Measurements from ENCODE around the gene THTPA.
"Not testable (repeated sequence)": the region's sequence is repeated elsewhere in the genome, so short reads cannot be mapped to it uniquely, and the experiment has no call there.

The THTPA gene

DNA sequence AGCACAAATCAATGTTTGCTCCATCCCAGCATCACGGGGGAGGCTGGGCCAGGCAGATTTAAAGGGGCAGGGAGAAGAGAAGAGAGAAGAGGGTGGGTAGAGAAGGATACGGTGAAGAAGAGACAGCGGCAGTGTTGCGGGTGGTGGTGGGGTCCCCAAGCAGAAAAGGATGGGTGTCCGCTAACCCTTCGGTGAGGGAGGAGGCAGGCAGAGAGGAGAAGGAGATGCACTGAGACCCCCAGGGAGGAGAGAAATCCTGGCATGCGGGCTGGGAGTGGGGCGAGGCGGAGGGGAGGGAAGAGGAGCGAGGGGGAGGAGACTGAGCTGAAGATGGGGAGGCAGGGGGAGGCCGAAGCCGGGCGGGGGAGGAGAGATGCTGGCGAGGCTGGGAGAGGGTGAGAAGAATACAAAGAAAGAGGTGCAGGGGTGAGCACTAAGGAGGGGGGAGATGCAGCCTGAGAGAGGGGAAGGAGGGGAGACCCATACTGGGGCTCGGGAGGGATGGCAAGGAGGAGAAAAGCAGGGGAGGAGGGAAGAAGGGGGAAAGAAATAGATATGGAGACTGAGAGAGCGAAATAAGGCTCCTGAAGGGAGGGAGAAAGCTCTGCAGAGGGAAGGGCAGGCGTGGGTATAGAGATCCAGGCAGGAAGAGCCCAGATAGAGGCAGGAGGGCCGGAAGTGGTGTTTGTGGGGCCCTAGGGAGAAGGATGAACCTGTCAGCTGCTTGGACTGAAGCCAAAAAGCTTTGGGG, 22.7 kb downstream of the THTPA start, which contains the start of gene JPH4:
JPH4 (minus strand) TSS at position 231 of the 751 bp plus-strand sequence. CDS start 1,337 bp downstream, outside the sequence.
- no peak for DNase-seq (ENCODE audit: low read depth, low spot score)
- no peak within 1 kb of the TSS for H3K4me3 ChIP-seq (ENCODE audit: low read length)

DNA sequence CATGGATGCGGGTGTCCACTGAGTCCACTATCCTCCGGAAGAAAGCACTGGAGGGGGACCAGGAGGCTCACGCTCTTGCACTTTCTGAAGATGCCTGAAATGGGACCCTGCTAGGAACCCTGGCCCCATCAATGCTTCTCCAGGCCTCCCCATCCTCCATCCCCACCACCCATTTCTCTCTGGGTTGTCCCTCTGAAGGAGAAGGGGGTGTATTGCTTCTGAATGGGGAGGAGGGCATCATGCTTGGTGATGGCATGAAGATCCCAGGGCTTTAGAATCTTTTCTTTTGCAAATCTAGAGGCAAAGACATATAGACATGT, 23.2 kb downstream of the THTPA start:
- DNase-seq (ENCODE audit: low read depth, low spot score): no peak
- no peak overlapping the region for H3K4me3 ChIP-seq (ENCODE audit: low read length)

DNA sequence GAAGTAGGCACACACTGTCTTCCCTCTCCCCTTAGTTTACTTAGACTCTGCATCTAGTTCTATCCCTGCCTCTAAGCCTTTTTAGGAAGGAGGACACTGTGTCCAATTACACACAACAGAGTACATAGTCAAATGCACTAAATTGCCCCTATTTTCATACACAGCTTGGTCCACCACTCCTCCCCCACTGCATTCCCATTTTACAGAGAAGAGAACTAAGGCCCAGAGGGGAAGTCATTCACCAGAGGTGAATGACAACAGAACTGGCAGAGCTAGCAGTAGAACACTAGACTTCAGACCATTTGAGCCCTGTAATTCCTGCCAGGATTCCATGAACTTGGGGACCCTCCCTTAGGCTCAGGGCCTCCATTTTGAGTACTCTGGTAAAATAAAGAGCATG, 23.7 kb downstream of the THTPA start:
- H3K4me3 ChIP-seq (ENCODE audit: low read length): no peak overlapping the region
- no peak for DNase-seq (ENCODE audit: low read depth, low spot score)

DNA sequence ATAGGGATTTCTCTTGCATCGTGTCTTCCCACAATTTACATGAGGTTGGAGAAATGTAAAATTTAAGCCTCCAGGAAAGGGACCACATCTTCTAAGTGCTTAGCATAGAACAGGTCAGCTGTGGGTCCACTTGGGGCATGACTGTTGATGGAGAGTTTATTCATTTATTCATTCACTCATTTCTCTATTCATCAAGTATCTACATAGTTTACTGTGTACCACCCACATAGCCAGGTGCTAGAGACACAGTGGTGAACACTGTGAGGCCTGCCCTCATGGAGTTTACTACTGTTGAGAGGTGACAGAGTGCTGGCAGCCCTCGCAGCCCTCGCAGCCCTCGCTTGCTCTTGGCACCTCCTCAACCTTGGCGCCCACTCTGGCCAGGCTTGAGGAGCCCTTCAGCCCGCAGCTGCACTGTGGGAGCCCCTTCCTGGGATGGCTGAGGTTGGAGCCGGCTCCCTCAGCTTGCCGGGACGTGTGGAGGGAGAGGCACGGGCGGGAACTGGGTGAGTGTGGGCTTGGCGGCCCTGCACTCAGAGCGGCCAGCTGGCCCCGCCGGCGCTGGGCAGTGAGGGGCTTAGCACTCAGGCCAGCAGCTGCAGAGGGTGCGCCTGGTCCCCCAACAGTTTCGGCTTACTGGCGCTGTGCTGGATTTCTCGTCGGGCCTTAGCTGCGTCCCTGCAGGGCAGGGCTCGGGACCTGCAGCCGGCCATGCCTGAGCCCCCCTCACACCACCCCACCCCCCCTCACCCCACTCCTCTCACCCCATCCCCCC, 24.3 kb downstream of the THTPA start:
- no peak overlapping the region for H3K4me3 ChIP-seq (ENCODE audit: low read length)
- DNase-seq (ENCODE audit: low read depth, low spot score): no peak

DNA sequence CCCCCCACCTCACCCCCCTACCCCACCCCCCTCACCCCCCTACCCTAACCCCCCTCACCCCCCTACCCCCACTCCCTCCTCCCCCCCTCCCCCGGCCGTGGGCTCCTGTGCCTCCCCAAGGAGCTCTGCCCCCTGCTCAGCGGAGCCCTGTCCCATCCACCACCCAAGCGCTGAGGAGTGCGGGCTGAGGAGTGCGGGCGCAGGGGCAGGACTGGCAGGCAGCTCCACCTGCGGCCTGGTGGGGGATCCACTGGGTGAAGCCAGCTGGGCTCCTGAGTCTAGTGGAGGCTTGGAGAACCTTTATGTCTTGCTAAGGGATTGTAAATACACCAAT, 24.8 kb downstream of the THTPA start:
- no peak overlapping the region for H3K4me3 ChIP-seq (ENCODE audit: low read length)
- DNase-seq (ENCODE audit: low read depth, low spot score): no peak

DNA sequence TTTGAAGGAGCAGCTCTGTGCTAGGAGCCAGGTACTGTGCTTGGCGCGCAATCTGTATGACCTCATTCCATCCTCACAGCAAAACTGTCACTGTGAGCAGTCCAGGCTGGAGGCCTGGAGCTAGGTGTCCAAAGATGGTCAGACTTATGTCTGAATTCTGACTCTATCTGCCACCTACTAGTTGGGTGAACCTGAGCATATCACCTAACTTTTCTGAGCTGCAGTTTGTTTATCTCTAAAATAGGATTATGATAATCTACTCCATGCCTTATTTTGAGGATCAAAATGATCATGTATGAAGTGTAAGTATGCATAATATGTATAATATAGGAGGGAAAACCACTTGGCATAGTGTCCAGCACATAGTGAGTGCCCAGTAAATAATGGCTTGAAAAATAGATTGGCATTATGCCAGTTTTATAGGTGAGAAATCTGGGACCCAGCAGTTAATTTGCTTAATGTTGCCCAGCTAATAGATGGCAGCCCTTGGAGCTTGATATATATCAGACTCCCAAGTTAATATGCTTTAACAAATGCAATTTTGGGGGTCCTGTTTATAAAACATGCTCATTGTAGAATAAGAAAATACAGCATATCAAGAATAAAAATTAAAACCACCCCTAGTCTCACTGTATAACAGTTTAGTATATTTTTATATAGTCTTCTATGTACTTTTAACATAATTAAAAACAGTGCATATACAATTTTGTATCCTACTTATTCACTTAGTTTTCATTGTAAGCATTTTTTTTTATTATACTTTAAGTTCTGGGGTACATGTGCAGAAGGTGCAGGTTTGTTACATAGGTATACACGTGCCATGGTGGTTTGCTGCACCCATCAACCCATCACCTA, 27.1 kb downstream of the THTPA start:
- H3K4me3 ChIP-seq (ENCODE audit: low read length): no peak overlapping the region
- no peak for DNase-seq (ENCODE audit: low read depth, low spot score)

DNA sequence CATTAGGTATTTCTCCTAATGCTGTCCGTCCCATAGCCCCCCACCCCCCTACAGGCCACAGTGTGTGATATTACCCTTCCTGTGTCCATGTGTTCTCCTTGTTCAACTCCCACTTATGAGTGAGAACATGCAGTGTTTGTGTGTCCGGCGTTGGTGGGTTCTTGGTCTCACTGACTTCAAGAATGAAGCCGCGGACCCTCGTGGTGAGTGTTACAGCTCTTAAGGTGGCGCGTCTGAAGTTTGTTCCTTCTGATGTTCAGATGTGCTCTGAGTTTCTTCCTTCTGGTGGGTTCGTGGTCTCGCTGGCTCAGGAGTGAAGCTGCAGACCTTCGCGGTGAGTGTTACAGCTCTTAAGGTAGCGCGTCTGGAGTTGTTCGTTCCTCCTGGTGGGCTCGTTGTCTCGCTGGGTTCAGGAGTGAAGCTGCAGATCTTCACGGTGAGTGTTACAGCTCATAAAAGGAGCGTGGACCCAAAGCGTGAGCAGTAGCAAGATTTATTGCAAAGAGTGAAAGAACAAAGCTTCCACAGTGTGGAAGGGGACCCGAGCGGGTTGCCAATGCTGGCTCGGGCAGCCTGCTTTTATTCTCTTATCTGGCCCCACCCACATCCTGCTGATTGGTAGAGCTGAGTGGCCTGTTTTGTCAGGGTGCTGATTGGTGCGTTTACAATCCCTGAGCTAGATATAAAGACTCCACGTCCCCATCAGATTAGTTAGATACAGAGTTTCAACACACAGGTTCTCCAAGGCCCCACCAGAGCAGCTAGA, 27.9 kb downstream of the THTPA start:
- DNase-seq (ENCODE audit: low read depth, low spot score); H3K4me3 ChIP-seq (ENCODE audit: low read length): not testable (repeated sequence)

DNA sequence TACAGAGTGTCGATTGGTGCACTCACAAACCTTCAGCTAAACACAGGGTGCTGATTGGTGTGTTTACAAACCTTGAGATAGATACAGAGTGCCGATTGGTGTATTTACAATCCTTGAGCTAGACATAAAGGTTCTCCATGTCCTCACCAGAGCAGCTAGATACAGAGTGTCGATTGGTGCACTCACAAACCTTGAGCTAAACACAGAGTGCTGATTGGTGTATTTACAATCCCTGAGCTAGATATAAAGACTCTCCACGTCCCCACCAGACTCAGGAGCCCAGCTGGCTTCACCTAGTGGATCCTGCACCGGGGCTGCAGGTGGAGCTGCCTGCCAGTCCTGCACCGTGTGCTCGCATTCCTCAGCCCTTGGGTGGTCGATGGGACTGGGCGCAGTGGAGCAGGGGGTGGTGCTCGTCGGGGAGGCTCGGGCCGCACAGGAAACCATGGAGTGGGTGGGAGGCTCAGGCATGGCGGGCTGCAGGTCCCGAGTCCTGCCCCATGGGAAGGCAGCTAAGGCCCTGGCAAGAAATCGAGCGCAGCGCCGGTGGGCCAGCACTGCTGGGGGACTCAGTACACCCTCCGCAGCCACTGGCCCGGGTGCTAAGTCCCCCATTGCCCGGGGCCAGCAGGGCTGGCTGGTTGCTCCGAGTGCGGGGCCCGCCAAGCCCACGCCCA, 28.6 kb downstream of the THTPA start:
- not testable (repeated sequence) for DNase-seq (ENCODE audit: low read depth, low spot score); H3K4me3 ChIP-seq (ENCODE audit: low read length)

DNA sequence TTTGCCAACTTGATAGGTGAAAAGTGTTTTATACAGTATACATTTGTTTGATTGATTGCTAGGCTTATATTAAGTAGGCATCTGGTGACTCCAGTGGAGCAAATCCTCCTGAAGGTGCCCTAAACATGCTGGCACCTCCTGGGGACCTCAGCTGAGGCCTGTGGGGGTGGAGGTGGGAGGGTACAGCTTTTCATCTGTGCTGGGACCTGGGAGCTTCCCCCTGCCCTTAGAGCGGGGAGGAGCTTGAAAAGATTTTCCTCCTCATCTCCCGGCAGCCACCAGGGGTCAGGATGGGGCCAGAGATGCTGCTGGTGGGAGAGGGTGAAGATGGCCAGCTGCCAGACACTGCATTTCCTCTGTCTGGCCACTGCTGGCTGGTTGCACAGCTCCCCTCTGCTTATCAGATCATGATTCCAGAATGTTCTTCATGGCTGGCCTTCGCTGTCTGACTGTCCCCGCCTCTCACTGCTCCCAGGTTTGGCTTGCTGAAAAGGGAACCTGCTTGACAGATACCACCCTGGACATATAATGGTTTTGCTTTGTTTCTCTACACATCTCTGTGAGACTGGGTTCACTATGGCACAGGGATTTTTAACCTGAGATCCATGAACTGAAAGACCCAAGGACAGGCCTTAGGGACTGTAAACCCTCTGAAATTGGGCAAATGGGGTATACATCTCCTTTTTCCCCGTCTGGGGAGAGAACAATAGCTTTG, 33.0 kb downstream of the THTPA start:
- no peak overlapping the region for H3K4me3 ChIP-seq (ENCODE audit: low read length)
- DNase-seq (ENCODE audit: low read depth, low spot score): peak; percentile 73

DNA sequence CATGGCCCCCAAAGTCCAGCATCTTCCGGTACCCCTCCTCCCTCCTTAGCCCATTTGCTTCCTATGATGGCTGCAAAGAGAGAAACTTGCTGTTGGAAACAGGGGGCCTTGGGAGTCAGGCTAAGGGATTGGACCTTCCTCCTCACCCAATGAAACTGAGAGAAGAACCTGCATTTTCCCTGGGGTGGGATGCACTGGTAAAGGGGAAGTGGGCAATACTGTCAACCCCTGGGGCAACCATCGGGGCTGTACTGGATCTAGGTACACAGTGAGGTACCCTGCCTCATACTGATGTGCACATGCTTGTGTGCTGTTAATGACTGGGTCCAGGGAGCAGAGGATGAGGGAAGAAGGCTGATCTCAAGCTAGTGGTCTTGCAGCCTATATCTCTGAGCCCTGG, 33.5 kb downstream of the THTPA start:
- DNase-seq (ENCODE audit: low read depth, low spot score): no peak
- H3K4me3 ChIP-seq (ENCODE audit: low read length): no peak overlapping the region

DNA sequence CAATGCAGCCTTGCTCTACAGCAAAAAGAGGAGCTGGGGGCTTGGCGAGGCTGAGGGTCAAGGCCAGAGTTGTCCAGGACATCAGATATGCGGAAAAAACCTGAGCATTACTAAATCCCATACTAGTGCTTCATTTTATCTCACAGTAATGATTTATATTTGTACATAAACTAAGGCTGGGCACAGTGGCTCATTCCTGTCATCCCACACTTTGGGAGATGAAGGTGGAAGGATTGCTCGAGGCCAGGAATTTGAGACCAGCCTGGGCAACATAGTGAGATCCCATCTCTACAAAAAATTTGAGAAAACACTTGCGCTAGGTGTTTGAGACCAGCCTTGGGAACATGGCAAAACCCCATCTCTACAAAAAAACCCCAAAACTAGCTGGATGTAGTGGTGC, 34.1 kb downstream of the THTPA start:
- no peak overlapping the region for H3K4me3 ChIP-seq (ENCODE audit: low read length)
- no peak for DNase-seq (ENCODE audit: low read depth, low spot score)

DNA sequence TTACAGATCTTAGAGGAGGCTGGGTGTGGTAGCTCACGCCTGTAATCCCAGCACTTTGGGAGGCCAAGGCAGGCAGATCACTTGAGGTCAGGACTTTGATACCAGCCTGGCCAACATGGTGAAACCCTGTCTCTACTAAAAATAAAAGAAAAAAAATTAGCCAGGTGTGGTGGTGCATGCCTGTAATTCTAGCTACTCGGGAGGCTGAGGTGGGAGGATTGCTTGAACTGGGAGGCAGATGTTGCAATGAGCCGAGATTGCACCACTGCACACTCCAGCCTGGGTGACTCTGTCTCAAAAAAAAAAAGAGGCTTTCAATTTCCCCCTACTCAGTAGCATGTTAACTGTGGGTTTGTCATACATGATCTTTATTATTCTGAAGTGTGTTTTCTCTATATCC, 38.1 kb downstream of the THTPA start:
- DNase-seq (ENCODE audit: low read depth, low spot score); H3K4me3 ChIP-seq (ENCODE audit: low read length): not testable (repeated sequence)

DNA sequence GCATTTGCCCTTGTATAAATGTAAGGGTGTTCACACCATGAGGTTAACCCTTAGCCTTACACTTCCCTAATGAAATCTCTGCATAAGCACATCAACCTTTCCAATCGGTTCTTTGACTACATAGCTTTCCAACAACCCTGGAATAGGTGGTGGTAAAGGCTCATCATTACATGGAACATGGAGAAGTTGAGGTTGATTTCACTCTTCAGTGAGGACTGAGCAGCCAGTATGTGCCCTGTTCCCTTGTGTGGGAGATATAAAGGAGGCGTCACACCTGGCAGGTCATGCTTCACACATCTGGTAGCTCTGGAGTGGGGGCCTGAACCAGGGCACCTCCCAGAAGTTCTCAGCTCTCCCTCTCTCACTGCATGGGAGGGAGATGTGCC, 44.2 kb downstream of the THTPA start:
- DNase-seq (ENCODE audit: low read depth, low spot score): no peak

DNA sequence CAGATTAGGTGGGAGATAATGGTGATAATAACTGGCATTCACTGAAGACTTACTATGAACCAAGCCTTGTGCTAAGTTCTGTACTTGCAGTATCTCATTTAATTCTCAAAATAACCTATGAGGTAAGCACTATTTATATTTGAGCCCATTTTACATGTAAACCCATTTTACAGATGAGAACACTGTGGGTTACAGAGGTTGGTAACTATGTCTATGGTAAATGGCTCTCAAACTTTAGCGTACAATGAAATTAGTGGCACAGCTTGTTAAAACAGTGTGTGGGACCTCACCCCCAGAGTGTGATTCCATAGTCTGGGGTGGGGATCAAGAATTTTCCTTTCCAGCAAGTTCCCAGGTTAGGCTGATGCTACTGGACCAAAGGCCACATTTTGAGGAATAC, 44.7 kb downstream of the THTPA start:
- DNase-seq (ENCODE audit: low read depth, low spot score): no peak
- no peak overlapping the region for H3K4me3 ChIP-seq (ENCODE audit: low read length)

More for the DNA sequence above, 44.2 kb downstream of the THTPA start:
- no peak overlapping the region for H3K4me3 ChIP-seq (ENCODE audit: low read length)

DNA sequence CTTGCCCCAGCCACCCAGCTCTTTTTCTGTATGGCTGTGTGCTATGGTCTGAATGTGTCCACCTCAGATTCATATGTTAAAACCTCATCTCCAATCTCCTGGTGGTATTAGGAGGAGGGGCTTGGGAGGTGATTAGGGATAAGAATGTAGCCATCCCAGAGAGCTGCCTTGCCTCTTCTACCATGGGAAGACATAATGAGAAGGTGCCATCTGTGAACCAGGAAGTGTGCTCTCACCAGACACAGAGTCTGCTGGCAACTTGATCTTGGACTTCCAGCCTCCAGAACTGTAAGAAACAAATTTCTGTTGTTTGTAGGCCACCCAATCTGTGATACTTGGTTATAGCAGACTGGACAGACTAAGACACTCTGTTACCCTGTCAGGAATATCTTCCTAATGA, 45.4 kb downstream of the THTPA start:
- no peak for DNase-seq (ENCODE audit: low read depth, low spot score)
- no peak overlapping the region for H3K4me3 ChIP-seq (ENCODE audit: low read length)

DNA sequence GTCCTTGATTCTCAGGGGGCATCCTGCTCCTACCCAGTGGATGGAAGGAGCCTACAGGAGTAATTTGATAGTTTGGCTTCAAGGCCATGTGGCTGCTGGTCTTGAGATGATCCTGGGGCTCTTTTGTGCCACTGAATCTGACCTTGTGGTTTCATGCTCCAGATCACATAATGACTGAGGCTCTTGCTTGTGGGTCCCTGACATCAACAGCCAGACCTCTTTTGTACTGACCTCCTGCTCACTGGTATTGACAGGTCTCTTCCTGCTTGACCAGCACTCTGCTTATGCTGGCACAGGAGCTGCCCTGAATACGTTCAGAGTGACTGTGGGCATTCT, 45.7 kb downstream of the THTPA start:
- H3K4me3 ChIP-seq (ENCODE audit: low read length): no peak overlapping the region
- DNase-seq (ENCODE audit: low read depth, low spot score): no peak

DNA sequence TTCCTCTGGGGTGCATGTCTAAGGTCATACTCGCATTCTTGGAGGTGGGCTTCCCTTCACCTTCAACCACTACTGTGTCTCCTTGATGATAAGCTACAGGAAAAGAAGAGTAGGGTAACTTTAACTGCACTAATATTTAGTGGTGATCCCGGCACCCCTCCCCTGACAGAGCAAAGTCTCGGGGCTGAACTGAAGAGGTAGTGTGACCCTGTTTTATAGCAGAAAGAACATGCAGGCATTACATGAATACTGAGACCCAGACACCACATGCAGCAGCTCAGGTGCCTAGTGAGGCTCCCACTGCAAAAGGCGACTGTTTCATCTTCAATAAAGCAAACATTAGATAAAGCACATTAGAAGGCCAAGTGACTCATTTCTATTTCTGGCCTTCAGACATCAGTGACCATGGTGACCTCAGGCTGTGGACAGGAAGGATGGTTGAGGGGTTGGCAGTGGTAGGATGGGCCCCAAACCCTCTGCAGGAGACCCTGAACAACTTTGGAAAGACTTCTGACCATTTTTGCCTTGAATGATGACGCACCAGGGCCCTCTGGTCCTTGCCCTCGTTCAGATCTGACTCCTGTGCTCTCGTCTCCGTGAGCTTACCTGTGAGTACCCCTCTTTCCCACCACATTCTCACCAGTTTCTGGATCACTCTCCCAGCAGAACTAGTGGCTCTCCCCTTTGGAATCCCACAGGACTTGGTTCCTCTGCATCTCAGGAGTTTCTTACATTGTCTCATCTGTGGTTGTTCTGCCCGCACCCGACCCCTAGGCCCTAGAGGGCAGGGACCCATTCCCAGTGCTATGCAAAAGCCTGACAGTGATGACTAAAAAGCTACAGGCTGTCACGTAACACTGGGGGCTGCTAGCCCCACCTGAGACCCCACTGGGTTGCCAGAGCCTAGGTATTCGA, 46.4 kb downstream of the THTPA start:
- DNase-seq (ENCODE audit: low read depth, low spot score): no peak
- H3K4me3 ChIP-seq (ENCODE audit: low read length): no peak overlapping the region
